NCI-H2081 treated with DMSO at 0.1 percent for 48 hours (cell line): ENCODE data around the gene TMEM143.
"Not testable (repeated sequence)": the region's sequence is repeated elsewhere in the genome, so short reads cannot be mapped to it uniquely, and the experiment has no call there.

Experiments used
- DNase-seq: peaks from one replicate; lab custom pipeline; 2025; lab: John Stamatoyannopoulos, UW

TMEM143 gene

DNA sequence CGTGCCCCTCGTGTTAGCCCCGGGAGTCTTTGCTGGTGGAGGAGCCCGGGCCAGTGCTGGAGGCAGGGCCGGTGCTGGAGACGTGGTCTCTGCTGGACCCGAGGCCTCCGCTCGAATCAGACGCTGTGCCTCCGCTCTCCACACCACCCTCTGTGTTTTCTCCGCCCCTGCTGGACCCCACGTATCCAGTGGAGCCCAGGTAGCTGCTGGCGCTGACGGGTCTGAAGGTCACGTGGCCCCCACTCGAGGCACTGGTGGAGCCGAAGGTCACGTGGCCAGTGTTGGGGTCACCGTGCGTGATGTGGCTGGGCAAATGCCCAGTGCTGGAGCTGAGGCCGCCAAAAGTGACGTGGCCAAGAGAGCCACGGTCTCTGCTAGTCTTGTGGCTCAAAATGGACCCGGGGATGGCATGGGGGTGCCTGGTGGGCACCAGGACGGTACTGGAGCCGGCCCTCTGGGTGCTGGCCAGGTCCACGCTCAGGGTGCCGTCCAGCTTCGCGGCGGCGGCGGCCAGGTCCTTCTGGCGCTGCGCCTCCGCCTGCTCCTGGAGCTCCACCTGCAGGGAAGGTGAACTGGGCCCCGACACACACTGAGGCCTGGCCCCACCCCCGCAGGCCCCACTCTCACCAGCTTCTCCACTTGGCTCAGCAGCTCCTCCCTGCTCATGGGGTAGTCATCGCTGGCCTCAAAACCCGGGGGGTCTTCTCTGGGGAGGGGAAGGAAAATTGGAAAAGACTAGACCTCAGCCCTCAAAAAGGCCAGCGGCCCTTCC lies 66.6 kb downstream of the TMEM143 start:
- no peak for DNase-seq

DNA sequence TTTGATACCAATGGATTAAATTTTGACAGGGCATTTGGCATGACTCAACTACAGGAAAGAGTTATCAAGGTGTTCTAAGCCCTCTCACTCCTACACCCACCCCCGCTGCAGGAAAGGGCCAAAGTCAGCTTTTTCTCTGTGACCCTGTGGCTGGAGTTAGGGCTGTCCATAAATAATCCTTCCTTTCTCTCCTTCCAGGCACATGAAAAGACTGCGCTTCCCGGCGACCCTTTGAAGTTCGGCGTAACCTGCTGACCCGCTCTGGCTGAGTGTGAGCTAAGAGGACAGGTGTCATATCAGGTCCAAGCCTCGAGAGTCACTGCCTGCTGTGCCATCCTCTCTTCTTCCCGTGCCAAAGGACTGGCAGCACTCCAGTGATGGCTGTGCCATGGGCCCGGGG lies 68.3 kb downstream of the TMEM143 start:
- no peak for DNase-seq

DNA sequence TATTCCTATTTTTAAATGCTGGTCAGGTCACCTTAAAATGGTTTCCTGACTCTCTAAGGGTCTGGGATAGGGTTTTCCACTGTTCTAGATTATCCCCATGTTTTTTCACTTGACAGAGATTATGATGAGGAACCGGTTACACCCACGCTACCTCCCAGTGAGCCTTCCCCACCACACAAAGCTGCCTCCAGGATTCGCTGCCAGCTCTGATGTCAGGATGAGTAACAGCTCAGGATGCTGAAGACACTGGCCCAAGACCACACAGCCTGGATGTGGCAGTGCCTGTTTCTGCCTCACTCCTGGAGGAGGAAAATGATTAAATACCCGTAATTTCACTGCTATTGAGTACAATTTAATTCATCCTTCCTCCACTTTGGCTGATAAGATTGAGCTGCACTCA lies 70.9 kb downstream of the TMEM143 start:
- no peak for DNase-seq

DNA sequence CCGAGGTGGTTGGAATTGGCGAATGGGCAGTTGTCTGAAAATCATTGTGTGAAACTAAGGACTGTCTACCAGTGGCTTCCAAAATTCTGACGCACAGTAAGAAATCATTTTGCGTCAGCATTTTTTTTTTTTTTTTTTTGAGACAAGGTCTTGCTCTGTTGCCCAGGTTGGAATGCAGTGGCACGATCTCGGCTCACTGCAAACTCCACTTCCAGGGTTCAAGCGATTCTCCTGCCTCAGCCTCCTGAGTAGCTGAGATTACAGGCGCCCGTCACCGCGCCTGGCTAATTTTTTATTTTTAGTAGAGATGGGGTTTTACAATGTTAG lies 72.3 kb downstream of the TMEM143 start:
- not testable (repeated sequence) for DNase-seq

- no peak for DNase-seq
Measured at GRCh38 chr19:48290771-48291488, 72.8 kb downstream of the TMEM143 start.

DNA sequence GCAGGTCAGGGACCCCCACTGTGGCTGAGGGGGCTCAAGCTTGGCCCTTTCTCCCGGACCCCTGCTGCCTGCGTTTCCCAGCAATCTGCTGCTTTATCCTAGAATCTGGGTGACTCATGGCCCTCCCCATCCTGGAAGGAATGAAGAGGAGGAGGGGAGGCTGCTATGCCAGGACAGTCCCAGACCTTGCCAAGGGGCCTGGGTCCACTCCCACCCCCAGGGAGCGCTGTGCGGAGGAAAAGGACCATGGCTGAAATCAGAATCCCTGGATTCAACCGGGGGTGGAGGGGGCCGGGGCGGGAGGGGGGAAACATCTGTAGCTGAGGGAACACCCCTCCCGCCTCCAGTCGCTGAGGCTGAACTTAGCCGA lies 73.4 kb downstream of the TMEM143 start:
- DNase-seq: no peak

- DNase-seq: no peak
Measured at GRCh38 chr19:48287748-48288147, 76.0 kb downstream of the TMEM143 start.

DNA sequence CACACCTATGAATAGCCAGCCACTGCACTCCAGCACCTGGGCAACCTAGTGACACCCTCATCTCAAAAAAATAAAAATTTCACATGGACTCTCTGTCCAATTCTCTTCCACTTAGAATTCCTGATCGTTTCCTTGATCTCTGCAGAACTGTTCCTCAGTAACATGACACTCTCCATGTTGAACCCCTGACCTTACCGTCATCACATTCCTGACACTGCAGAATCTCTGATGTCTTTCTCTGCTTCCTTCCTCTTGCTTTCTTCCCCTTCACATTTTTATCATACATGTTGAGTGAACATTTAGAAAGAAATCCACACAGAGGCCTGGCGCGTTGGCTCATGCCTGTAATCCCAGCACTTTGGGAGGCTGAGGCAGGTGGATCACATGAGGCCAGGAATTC lies 78.8 kb downstream of the TMEM143 start:
- DNase-seq: no peak

- no peak for DNase-seq
Measured at GRCh38 chr19:48283908-48284307, 79.8 kb downstream of the TMEM143 start.
